Measurements from ENCODE around the gene APLP1.
"Not testable (repeated sequence)": the region's sequence is repeated elsewhere in the genome, so short reads cannot be mapped to it uniquely, and the experiment has no call there.

The APLP1 gene

DNA sequence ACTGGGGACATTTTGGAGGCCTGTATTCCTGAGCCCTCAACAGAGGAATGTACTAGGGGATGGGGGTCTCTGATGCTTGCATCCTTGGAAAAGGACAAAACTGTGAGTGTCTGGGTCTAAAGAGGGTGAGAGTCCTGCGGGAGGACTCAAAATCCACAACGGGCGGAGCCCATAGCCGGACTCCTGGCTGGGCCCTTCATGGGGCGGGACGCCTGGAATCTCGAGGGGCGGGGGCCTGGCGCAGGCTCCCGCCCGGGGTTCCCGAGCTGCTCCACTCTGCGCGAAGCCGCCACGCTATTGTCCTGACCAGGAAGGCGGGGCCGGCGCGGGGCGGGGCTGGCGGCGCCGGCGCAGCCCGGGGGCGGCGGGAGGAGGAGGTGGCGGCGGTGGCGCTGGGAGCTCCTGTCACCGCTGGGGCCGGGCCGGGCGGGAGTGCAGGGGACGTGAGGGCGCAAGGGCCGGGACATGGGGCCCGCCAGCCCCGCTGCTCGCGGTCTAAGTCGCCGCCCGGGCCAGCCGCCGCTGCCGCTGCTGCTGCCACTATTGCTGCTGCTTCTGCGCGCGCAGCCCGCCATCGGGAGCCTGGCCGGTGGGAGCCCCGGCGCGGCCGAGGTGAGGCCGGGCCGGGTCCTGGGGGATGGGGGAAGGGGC lies at the start of gene APLP1:
APLP1 (plus strand) TSS at position 403 of the 651 bp plus-strand sequence; CDS start at position 466, 63 bp downstream.
- peak within 1 kb of the TSS; percentile 33 for H3K4me3 ChIP-seq (ENCODE audit: low read depth, low read length)

DNA sequence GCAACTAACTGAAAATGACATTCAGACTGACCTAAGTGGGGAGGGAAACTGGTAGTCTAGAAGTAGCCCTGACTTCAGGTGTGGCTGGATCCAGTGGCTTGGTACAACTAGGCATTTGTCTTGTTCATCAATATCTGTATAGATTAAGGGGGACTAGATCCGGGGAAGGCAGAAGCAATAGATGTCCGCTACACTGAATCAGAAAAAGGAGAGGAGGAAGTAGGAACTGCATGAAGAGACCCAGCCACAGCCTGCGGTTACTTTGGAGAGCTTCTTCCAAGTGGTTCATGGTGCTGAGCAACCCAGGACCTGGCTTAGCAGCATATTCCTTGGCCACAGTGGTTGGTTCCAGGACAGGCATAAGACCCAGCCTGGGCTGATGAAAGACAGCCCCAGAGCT lies 45.8 kb upstream of the APLP1 start:
- no peak overlapping the region for H3K4me3 ChIP-seq (ENCODE audit: low read depth, low read length)

DNA sequence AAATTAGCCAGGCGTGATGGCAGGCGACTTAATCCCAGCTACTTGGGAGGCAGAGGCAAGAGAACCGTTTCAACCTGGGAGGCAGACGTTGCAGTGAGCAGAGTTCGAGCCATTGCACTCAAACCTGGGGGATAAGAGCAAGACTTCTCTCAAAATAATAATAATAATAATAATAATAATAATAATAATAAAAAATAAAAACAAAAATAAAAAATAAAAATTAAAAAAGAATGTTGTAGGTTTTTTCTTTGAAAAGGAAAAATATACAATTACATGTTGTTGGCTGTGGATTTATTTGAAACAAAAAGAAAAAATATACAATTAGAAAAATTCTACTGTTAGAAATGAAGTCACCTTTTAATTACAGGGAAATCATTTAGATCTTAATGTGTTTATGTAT lies 44.2 kb upstream of the APLP1 start:
- no peak overlapping the region for H3K4me3 ChIP-seq (ENCODE audit: low read depth, low read length)

DNA sequence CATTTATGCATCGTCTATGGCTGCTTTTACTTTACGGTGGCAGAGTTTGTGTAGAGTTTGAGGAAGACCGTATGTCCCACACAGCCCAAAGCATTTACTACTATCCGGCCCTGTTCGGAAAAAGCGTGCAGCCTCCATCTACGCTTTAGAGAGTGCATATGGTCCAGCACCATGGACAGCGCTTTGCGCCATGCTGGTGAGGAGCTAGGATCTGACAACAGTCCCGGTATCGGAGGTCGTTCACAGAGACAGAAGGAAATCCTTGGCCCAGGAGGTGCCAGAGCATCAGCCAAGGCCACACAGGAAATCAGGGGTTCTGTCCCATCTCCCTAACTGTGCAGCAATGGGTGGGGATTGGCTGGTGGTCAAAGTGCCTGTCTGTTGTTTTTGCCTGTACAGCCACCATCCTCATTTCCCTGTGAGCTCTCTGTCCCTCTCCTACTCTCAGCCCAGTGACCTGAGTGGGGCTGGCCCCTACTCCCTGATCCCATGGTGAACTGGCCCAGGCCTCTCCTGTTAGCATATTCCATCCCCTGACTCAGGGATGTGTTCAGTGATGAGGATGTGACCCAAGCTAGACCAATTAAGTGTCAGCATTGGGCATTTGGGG lies 39.6 kb upstream of the APLP1 start:
- no peak overlapping the region for H3K4me3 ChIP-seq (ENCODE audit: low read depth, low read length)

DNA sequence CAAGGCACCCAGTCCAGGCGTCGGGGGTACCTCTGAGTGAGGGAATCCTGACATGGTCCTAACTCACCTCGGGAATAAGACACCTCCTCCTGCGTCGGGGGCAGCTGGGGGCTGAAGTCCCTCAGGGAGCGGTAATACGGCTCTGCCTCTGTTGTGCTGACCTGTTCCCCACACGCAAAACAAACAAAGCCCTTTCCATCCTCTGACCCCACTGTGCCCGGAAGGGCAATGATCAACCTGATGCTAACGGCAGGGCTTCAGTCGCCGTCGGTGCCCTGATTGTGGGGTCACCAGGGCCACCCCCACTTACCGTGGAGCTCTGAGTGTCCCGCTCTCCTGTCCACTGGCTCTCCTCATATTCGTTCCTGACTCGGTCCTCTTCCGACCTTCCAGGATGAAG lies 37.4 kb upstream of the APLP1 start:
- H3K4me3 ChIP-seq (ENCODE audit: low read depth, low read length), result no peak overlapping the region

DNA sequence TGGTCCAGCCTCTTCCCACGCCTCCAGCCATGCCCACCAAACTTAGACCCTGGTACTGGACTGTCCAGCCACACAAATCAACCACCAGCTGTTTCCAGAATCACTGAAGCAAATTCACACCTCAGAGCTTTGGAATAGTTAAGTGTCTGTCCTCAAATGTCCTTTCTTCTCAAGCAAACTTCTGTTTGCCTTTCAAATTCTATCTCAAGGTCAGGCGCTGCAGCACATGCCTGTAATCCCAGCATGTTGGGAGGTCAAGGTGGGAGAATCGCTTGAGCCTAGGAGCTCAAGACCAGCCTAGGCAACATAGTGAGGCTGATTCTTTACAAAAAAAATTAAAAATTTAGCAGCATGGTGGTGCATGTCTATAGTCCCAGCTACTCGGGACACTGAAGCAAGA lies 36.3 kb upstream of the APLP1 start:
- H3K4me3 ChIP-seq (ENCODE audit: low read depth, low read length), result no peak overlapping the region

DNA sequence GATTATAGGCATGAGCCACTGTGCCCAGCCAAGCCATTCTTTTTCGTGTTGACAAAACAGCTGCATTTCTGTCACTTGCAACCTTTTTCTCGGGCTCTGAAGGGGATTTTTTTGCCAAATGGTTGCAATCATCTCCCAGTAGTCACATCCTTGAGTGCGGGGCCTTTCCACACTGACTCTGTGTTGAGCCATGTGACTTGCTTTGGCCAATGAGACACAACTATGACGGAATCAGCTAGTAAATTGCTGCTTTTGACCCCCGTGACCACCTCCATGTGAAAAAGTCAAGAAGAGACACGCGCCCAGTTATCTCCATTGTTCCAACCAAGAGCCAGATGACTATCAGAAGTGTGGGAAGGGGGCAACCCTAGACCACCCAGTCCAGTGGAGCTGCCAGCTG lies 34.4 kb upstream of the APLP1 start:
- no peak overlapping the region for H3K4me3 ChIP-seq (ENCODE audit: low read depth, low read length)

DNA sequence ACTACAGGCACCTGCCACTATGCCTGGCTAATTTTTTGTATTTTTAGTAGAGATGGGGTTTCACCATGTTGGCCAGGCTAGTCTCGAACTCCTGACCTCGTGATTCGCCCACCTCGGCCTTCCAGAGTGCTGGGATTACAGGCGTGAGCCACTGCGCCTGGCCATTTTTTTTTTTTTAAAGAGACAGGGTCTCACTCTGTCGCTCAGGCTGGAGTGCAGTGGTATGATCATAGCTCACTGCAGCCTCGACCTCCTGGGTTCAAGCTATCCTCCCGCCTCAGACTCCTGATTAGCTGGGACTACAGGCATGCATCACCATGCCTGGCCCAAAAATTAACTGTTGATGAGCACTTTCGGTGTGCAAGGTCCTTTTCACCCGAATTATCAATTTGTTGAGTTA lies 32.3 kb upstream of the APLP1 start:
- not testable (repeated sequence) for H3K4me3 ChIP-seq (ENCODE audit: low read depth, low read length)

DNA sequence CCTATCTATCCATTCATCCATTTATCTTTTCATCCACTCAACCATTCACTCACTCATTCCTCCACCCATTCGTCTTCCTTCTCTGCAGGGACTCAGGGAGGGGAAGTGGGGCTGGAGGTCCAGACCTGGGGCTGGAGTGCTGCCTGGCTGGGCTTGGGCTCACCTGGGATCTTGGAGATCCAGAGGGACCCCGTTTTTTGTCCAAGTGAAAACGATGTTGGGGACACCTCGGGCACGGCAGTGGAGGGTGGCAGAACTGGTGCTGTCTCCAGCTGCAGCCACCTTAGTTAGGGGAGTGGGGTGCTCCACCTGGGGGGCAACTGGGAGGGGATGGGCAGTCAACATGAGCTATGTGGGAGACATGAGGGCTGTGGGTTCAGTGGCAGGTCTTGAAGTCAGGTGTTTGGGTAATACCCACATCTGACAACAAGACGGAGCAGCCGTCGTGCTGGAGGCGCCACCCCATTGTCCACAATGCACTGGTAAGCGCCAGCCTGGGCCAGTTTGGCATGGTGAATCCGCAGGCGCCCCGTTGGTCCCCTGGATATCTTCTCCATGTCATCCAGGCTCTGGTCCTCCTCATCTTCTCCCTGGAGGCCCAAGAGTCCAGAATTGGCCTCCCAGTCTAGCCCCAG lies 26.3 kb upstream of the APLP1 start:
- H3K4me3 ChIP-seq (ENCODE audit: low read depth, low read length), result no peak overlapping the region

DNA sequence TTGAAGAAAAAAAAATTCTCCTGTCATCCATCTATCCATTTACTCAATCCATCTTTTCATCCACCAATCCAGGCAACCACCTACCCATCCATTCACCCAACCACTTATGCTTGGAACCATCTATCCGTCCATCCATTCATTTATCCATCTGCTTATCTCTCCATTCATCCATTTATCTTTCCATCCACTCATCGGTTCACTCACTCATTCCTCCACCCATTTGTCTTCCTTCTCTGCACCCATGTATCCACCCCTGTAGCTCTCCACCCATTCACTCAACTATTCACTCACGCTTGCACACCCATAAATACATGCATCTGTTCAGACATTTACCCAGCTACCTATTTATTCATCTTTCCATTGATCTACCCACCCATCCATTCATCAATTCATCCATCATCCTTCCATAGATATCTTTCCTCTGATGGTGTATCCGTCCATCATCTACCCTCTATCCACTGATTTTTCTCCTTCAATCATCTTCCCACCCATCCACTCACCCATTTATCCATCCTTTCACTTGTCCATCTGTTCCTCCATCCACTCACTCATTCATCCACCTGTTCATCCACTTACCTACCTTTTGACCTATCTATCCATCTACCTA lies 25.6 kb upstream of the APLP1 start:
- no peak overlapping the region for H3K4me3 ChIP-seq (ENCODE audit: low read depth, low read length)

DNA sequence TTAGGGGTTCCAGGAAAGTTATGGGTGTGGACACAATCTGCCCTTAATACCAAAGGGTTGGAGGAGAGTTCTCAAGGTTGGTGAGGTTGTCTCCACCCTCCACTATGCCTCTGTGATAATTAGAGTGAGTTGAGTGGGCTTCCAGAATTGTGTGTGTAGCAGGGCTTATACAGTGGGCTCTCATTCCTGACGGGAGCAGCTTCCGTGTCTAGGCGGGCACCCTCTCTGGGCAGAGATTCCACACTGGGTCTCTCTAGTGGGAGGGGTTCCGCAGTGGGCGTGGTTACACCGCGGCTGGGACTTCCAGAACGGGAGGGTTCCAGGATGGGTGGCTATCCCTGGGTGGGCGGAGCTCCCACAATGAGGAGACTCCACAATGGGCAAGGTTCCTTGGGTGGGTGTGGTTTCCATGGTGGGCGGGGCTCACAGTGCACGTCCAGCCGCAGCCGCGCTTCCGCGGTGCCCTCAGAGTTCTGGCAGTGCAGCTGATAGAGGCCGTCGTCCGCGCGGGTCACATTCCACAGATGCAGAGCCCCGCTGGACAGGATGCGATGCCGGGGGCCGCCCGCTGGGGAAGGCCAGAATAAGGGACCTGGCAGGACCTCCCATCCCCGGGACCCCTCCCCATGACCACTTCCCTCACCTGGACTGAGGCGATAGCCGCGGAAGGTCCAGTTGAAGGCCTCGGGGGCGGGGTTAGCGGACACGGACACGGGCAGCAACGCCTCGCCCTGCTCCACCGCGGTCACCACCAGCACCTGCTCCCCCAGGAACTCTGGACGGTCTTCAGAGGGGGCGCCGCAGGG lies 24.5 kb upstream of the APLP1 start:
- H3K4me3 ChIP-seq (ENCODE audit: low read depth, low read length), result peak overlapping the region; percentile 17

DNA sequence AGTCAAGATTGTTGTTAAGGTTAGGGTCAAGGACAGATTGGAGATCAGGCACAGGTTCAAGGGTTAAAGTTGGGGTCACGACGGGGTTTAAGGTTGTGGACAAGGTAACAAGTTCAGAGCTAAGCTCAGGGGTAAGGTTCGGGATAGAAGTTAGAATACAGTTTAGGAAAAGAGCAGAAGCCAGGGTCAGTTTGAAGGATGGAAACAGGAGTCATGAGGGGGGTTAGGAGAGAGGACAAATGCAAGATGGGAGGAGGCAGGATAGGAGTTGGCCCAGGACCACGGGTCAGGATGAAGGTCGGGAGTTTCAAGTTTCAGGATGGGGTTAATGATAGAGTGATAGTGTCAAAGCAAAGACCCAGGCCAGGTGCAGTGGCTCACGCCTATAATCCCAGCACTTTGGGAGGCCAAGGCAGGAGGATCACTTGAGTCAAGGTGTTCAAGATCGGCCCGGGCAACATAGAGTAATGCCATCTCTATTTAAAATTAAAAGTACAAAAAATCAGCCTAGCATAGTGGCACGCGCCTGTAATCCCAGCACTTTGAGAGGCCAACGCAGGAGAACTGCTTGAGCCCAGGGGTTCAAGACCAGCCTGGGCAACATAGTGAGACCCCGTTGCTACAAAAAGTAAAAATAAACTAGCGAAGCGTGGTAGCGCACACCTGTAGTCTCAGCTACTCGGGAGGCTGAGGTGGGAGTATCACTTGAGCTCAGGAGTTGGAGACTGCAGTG lies 23.7 kb upstream of the APLP1 start:
- no peak overlapping the region for H3K4me3 ChIP-seq (ENCODE audit: low read depth, low read length)

DNA sequence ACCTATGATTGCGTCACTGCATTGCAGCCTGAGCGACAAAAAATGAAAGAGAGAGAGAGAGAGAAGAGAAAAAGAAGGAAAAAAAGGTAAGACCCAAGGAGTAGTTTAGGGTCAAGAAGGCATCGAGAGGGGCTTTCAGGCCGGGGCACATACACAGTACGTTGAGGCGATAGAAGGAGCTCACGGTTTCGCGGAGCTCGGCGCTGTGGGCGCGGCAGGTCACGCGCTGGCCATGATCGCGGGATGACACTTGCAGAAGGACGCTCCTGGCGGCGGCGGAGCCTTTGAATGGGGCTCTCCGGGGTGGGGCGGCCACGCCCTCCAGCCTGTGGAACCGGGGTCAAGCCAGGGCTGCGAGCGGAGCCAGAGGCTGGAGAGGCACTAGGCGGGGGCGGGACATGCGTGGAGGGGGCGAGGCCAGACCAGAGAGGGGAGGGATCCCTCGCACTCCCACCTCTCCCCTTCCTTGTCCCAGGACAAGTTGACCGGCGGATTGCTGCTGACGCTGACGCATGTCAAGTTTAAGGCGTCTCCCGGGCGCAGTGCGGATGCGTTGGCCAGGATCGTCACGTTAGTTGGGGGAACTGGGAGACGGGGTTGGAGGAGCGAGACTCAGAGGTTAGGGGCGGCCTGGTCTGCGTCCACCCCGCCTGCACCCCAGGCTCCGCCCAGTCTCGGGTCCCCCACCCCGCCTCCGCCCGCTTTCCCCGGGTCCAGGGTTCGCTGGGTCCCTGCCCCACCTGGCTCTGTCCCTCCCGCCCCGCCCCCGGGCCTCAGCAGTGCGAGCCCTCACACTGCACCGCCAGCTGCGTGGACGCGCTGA lies 22.9 kb upstream of the APLP1 start:
- peak overlapping the region; percentile 39 for H3K4me3 ChIP-seq (ENCODE audit: low read depth, low read length)

DNA sequence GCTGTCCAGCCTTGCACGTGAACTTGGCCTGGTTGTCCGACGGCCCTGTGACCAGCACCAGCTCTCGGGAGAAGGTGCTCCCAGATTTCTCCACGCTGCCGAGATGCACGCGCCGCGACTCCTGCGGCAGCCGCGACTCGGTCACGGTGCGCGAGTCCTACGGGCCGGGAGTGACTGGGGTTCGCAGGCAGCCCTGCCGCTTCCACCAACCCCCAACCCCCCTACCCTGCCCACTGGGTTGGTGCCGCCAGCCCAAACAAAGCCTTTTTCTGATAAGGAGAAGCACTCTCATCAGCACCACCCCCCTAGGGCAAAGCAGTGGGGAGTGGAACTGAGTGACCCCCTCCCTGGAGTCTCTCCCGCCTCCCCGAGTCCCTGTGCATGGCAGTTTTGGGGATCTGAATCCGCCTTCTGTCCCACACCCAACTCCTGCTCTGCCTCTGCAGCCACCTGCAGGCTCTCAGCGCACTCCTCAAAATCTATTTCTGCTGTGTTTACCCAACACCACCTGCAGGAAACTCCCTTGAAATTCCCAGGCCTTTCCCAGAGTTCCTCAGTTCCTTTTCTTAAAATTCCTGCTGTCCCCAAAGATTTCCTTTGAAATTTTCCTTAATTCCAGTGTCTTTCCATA lies 22.2 kb upstream of the APLP1 start:
- peak overlapping the region; percentile 39 for H3K4me3 ChIP-seq (ENCODE audit: low read depth, low read length)

DNA sequence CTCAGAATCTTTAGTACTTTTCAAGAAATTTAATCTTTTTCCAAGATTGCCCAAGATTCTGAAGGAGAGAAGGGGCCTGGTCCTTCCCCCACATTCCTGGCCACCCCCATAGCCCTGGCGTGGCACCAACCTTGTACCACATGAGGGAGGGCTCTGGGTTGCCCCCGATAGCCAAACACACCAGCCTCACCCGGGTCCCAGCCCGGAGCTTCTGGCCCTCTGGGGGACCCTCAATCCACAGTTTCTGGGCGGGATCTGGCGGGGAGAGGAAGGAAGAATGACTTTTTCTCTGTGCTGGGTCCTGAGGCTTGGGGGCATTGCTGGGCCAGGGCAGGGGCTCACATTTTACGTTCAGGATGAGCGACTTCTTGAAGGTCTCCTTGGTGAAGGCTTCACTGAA lies 20.5 kb upstream of the APLP1 start:
- H3K4me3 ChIP-seq (ENCODE audit: low read depth, low read length), result no peak overlapping the region

DNA sequence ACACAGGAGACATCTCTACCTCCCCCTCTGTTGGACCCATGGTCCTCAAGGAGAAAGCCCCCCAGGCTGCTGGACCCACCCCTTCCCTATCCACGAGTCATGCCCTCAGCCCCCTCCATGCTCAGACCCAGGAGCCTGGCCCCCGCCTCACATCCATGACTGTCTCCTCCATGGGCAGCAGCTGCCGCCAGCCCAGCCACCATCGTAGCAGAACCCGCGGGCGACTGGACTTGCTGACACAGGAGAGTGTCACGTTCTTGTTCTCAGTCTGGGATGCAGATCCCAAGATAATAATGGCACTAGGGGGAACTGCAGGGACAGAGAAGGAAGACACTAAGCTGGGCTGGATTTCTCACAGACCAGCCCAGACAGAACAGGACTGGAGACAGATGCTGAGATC lies 19.9 kb upstream of the APLP1 start:
- H3K4me3 ChIP-seq (ENCODE audit: low read depth, low read length), result no peak overlapping the region

DNA sequence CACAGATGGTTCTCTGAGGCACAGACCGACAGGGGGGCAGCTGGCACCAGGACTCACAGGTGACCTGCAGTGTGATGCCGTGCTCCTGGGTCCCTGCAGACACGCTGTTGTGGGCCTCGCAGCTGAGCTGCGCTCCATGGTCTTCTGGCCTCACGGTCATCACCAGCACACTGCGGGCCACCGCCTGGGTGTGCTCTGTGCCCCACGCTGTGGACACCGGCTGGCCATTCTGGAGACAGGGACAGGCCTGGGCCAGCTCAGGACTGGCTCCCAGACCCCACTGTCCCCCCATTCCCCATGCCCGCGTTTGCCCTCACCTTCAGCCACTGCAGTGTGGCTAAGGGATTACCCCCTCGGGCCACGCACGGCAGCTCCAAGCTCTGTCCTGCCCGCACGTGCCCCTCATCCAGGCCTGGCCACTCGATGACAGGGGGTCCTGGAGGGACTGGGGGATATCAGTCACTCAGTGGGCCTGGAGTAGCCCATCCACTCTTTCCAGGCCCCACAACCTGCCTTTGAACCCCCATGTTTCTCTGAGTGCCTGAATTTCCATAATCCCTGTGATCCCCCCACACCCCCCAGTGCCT lies 19.4 kb upstream of the APLP1 start:
- H3K4me3 ChIP-seq (ENCODE audit: low read depth, low read length), result no peak overlapping the region

DNA sequence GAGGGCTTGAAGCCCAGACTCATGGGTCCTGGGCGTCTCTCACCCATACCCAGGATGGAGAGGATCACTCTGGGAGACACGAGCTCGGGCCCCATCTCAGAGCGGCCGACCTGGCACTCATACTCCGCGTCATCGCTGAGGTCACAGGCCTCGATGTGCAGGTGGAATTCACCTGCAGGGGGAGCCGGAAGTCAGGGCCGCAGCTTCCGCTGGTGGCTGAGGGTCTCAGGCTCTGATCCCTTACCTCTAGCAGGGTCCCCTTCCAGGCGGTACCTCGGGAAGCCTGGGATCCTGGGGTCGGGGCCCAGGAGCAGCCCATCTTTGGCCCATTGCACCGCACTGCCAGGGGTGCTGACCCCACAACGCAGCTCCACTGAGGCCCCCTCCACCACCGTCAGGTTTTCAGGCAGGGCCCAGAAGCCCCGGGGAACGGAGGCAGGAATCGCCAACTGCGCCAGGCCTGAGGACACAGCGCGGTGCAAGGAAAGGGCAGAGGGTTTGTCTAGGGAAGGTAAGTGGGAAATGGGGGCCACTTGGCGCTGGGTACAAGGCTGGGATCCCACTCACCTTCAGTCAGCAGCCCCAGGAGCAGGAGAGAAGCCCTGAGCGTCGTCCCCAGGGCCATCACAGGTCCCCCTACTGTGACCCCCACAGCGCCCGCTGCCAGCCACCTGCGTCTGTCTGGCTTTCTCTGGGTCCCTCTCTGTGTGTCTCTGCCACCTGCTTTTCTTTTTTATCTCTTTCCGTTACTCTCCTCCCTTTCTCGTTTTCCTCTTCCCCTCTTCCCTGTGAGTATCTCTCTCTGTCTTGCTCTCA lies 17.0 kb upstream of the APLP1 start:
- H3K4me3 ChIP-seq (ENCODE audit: low read depth, low read length), result no peak overlapping the region

Data from iPS-11a (cell line).